Neural crest cell (in vitro differentiated cells): Measurements from ENCODE around the gene MEGF11. TPM values are rescaled to one million over a fixed set of nuclear protein-coding genes. Genes with fewer than 3 reads are reported as not detected.

Experiments used
- DNase-seq: peaks from one replicate; pipeline ENCODE4 v3.0.0; 2021; ENCODE audit warnings: low read depth, mixed read lengths, low spot score
- H3K27ac Mint-ChIP-seq: one replicate; pipeline ENCODE4 v1.8.0; 2021; ENCODE audit warnings: mild to moderate bottlenecking, mixed read lengths; ENCODE audit not compliant: unreplicated experiment
- H3K27me3 Mint-ChIP-seq: 2 replicates; pipeline ENCODE4 v1.8.0; 2021; ENCODE audit warnings: low read depth, mild to moderate bottlenecking, mixed read lengths
- H3K36me3 Mint-ChIP-seq: 2 replicates; pipeline ENCODE4 v1.8.0; 2021; ENCODE audit warnings: low read depth, mild to moderate bottlenecking, mixed read lengths
- H3K4me1 Mint-ChIP-seq: 2 replicates; pipeline ENCODE4 v1.8.0; 2021; ENCODE audit warnings: mixed read lengths
- H3K4me3 Mint-ChIP-seq: one replicate; pipeline ENCODE4 v1.8.0; 2021; ENCODE audit warnings: mild to moderate bottlenecking, mixed read lengths
- H3K9me3 Mint-ChIP-seq: 2 replicates; pipeline ENCODE4 v1.8.0; 2021; ENCODE audit warnings: mixed read lengths
- CTCF ChIP-seq: fragments of 200-600 bp; sonication (generic); conservative IDR thresholded peaks from 2 replicates; pipeline ENCODE4 v1.5.0; 2021; ENCODE audit warnings: antibody characterized with exemption, mild to moderate bottlenecking
- total RNA-seq: library from RNA; stranded (reverse); gene quantifications from 2 replicates; pipeline ENCODE4 v1.2.1, GENCODE V29; 2021

The MEGF11 gene
- total RNA-seq, 1 donor from 2014 or later = 0.49 TPM

DNA sequence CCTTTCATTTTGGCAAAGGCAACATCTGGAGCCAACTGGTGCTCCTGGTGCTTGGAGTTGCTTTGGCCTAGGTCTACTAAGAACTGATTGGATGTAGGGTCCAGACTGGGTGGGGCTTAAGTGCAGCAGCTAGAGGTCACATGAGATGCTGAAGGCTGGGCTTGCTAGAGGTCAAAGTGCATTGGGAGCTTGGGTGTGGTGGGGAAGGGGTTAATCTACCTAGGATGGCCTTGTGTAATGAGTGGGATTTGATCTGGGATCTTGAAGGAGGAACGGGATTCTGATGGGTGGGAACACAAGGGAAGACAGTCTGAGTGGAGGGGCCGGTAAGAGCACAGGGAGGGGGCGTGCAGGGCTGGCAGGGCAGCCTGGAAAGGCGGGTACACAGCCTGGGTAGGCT lies 258.7 kb downstream of the MEGF11 start:
- no peak for DNase-seq

DNA sequence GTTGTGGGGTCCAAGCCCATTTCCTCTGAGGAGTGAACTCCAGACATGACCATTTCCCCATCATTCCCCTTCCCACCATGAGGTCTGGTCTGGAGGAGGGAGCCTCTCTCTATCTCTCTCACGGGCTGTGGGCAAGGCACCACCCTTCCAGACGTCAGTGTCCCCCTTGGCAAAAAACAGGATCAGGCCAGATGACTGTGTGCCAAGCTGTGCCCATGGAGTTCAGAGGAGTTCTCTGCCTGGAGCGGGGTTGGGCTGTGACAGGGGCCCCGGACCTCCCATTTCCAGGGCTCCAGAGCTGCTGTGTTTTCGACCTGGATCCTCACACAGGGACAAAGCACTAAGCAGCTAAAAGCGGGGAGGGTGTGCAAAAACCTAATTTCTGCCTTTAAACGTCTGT lies 259.8 kb downstream of the MEGF11 start:
- no peaks in the 10 kb centered on the region for H3K36me3 Mint-ChIP-seq
- H3K27ac Mint-ChIP-seq = no peak overlapping the region
- no peak for DNase-seq
- H3K9me3 Mint-ChIP-seq = no peaks in the 10 kb centered on the region
- H3K4me3 Mint-ChIP-seq = no peak overlapping the region
- no peak for TF ChIP-seq CTCF
- H3K4me1 Mint-ChIP-seq = peaks cover 4% of the 10 kb centered on the region
- H3K27me3 Mint-ChIP-seq = peaks cover 30% of the 10 kb centered on the region

More for the DNA sequence above, 258.7 kb downstream of the MEGF11 start:
- no peaks in the 10 kb centered on the region for H3K9me3 Mint-ChIP-seq
- H3K27me3 Mint-ChIP-seq = peaks cover 30% of the 10 kb centered on the region
- no peak for TF ChIP-seq CTCF
- H3K4me1 Mint-ChIP-seq = peaks cover 4% of the 10 kb centered on the region
- peak overlapping the region; percentile 67 for H3K27ac Mint-ChIP-seq
- H3K4me3 Mint-ChIP-seq = no peak overlapping the region
- no peaks in the 10 kb centered on the region for H3K36me3 Mint-ChIP-seq

GRCh38 chr15:65993236-65993635 lies 260.3 kb downstream of the MEGF11 start:
- Mint-ChIP-seq H3K27ac (no peak overlapping the region), H3K4me1 (peaks cover 1% of the 10 kb centered on the region)

DNA sequence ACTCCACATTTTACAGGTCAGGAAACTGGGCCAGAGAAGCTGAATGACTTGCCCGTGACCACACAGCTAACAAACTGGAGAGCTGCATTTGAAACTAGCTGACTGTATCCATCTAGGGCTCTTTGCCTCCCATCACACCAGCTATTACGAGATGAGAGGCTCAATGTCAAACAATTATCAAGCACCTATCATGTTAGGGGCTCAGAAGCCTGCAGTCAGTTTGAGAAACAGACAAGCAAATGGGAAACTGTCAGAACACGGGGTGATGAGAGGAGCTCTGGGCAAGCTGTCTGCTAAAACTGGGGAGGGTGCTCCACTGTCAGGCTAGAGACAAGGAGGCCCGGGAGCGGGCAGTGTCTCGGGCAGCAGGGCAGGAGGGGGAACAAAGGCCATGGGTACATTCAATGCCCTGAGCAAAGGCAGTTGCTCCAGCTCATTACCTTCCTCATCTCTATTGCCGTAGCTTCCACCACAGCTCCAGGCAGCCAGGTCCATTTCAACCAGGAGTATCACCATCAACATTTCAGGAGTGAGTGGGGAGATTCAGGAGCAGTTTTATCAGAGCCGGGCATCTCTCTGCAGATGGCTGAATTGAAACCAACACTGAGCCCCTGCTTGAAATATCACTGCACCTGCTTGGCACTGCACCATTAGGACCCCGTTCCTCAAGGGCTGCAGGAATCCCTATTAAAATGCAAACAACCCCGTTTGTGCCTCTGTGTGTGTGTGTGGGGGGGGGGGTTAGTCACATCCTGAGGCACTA lies 261.6 kb downstream of the MEGF11 start:
- TF ChIP-seq CTCF = no peak
- no peaks in the 10 kb centered on the region for H3K4me1 Mint-ChIP-seq
- no peaks in the 10 kb centered on the region for H3K36me3 Mint-ChIP-seq
- no peaks in the 10 kb centered on the region for H3K9me3 Mint-ChIP-seq
- H3K27me3 Mint-ChIP-seq = peaks cover 38% of the 10 kb centered on the region
- no peak for DNase-seq
- H3K4me3 Mint-ChIP-seq = no peak overlapping the region
- no peak overlapping the region for H3K27ac Mint-ChIP-seq

More at GRCh38 chr15:65993236-65993635, 260.3 kb downstream of the MEGF11 start:
- no peak for DNase-seq
- H3K36me3 Mint-ChIP-seq = no peaks in the 10 kb centered on the region
- H3K9me3 Mint-ChIP-seq = no peaks in the 10 kb centered on the region
- TF ChIP-seq CTCF = no peak
- peaks cover 33% of the 10 kb centered on the region for H3K27me3 Mint-ChIP-seq
- H3K4me3 Mint-ChIP-seq = no peak overlapping the region

DNA sequence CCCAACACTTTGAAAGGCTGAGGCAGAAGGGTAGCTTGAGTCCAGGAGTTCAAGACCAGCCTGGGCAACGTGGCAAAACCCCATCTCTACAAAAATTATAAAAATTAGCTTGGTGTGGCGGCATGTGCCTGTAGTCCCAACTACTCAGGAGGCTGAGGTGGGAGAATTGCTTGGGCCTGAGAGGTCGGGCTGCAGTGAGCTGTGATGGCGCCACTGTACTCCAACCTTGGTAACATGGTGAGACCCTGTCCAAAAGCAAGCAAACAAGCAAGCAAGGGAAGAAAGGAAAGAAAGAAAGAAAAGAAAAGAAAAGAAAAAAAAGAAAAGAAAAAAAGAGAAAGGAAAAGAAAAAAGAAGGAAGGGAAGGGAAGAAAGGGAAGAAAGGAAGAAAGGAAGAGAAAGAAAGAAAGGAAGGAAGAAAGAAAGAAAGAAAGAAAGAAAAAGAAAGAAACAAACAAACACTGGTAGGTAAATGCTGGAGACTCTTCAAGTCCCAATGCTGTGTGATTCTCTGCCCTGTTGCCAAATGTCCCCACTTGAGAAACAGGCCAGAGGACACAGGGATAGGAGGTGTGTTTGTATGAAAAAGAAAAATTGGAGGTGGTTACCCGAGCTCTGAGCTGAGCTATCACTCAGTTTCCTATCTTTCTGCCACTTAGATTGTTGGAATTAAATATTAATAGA lies 263.1 kb downstream of the MEGF11 start:
- Mint-ChIP-seq H3K27me3 (peaks cover 52% of the 10 kb centered on the region), H3K4me1 (no peaks in the 10 kb centered on the region), H3K36me3 (no peaks in the 10 kb centered on the region), H3K4me3 (no peak overlapping the region), H3K27ac (no peak overlapping the region), H3K9me3 (no peaks in the 10 kb centered on the region)
- DNase-seq = no peak
- no peak for TF ChIP-seq CTCF
